ENCODE results near the gene OR52E5. TPM values are rescaled to one million over a fixed set of nuclear protein-coding genes. Genes with fewer than 3 reads are reported as not detected.

The OR52E5 gene
- total RNA-seq (2014; rRNA removed; shearing (Covaris generic)): not detected in 2 replicates

DNA sequence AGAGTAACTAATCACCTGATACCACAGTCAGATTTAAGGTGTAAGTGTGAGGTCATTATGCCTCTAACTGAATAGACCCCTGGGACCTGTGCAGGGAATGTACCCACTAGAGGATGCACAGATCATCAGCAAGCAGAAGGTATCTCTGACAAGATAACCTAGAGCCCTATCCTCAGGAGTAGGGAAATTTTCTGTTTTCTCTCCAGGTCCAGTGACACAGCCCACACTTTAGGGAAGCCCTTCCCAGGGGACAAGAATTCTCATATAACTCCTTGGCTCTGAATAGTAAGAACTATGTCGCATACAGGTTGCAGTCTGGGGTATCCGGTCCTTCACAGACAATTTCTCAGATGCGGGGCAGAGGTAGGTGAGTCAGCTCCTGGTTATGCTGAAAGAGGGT lies at the start of gene OR52E5:
TSS of gene OR52E5 (plus strand) at position 301 of the 400 bp plus-strand sequence. CDS start 7,569 bp downstream, outside the sequence.
- Histone ChIP-seq H3K9me3 (replicated peaks) (no peaks in the 10 kb centered on the region), H3K27ac (no peak within 1 kb of the TSS), H3K36me3 (no peaks in the 10 kb centered on the region), H3K4me3 (no peak within 1 kb of the TSS), H3K27me3 (replicated peaks) (no peaks in the 10 kb centered on the region), H3K4me1 (replicated peaks) (no peaks in the 10 kb centered on the region)
- DNase-seq (ENCODE audit: low read depth in 1 of 2, low spot score in 2 of 2): no peak

DNA sequence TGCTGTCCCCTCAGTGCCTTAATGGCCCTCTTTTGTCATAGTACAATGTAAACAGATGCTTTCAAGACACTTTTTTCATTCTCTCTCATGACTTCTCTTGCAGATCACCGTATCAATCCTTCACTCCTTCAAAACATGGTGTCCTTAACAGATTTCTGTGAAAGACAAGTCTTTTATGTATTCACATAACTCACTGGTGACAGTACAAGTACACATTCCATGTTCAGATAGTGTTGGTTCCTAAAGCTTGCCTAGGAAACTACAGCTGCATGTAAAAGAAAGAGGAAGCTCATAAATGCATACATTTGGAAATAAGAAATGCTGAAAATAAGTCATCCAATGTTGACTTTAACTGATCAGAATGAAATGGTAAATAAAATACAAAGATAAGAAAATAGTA lies 46.3 kb upstream of the OR52E5 start:
- Histone ChIP-seq H3K9me3 (replicated peaks) (no peaks in the 10 kb centered on the region), H3K27me3 (replicated peaks) (no peaks in the 10 kb centered on the region), H3K4me3 (no peak overlapping the region), H3K36me3 (no peaks in the 10 kb centered on the region), H3K27ac (no peak overlapping the region), H3K4me1 (replicated peaks) (no peaks in the 10 kb centered on the region)
- no peak for DNase-seq (ENCODE audit: low read depth in 1 of 2, low spot score in 2 of 2)

DNA sequence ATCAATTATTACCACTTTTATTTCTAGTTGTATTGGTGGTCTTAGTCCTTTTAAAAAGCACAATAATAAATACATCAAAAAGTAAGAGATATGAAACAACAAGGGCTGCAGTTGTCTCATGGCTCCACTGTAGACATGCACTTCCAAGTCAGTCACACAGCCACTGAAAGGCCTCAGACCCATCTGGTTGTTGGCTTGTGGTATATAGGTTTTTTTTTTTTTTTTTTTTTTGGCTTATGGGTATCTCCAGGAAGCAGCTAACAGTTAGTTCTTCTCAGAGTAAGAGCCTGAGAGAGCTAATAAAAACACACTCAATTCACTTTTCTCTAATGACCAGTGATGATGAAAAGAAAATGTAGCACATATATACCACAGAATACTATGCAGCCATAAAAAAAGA lies 45.3 kb upstream of the OR52E5 start:
- no peak for DNase-seq (ENCODE audit: low read depth in 1 of 2, low spot score in 2 of 2)
- H3K27ac ChIP-seq: no peak overlapping the region
- H3K36me3 ChIP-seq: no peaks in the 10 kb centered on the region
- H3K27me3 ChIP-seq (replicated peaks): no peaks in the 10 kb centered on the region
- H3K4me3 ChIP-seq: no peak overlapping the region
- H3K9me3 ChIP-seq (replicated peaks): no peaks in the 10 kb centered on the region
- H3K4me1 ChIP-seq (replicated peaks): no peaks in the 10 kb centered on the region

DNA sequence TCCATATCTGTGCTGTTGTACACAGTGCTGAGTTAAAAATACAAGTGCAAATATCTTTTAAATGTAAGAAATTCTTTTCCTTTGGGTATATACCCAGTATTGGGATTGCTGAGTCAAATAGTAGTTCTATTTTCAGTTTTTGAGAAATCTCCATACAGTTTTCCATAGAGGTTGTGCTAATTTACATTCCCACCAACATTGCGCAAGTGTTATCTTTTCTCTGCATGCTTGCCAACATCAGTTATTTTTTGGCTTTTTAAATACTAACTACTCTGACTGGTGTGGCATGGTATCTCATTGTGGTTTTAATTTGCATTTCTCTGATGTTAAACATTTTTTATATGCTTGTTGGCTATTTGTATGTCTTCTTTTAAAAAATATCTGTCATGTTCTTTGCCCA lies 42.0 kb upstream of the OR52E5 start:
- no peak for DNase-seq (ENCODE audit: low read depth in 1 of 2, low spot score in 2 of 2)
- no peaks in the 10 kb centered on the region for H3K36me3 ChIP-seq
- no peaks in the 10 kb centered on the region for H3K4me1 ChIP-seq (replicated peaks)
- no peaks in the 10 kb centered on the region for H3K9me3 ChIP-seq (replicated peaks)
- no peak overlapping the region for H3K27ac ChIP-seq
- no peak overlapping the region for H3K4me3 ChIP-seq
- H3K27me3 ChIP-seq (replicated peaks): no peaks in the 10 kb centered on the region

DNA sequence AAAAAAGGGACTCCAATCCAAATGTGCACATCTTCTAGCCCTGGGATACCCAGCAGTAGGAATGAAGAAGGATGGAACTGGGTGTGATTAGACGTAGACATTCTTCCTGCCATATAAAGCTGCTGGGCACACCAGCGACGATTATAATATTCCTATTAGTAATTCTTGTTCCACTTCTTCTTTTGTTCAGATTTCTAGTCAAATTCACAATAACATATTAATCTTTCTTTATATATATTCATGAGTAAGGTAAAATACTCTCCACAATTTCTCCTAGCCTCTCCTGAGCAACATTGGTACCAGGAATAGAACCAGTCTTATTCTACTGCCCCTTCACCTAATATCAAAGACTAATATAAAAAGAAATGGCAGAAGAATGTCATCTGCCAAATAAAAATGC lies 35.4 kb upstream of the OR52E5 start, which contains the start of gene OR52E8:
TSS of gene OR52E8 (minus strand) at position 101 of the 400 bp plus-strand sequence. CDS start at position 101, 0 bp downstream.
- H3K27me3 ChIP-seq (replicated peaks): no peaks in the 10 kb centered on the region
- no peak within 1 kb of the TSS for H3K4me3 ChIP-seq
- DNase-seq (ENCODE audit: low read depth in 1 of 2, low spot score in 2 of 2): no peak
- no peaks in the 10 kb centered on the region for H3K36me3 ChIP-seq
- H3K9me3 ChIP-seq (replicated peaks): no peaks in the 10 kb centered on the region
- no peaks in the 10 kb centered on the region for H3K4me1 ChIP-seq (replicated peaks)
- H3K27ac ChIP-seq: no peak within 1 kb of the TSS

DNA sequence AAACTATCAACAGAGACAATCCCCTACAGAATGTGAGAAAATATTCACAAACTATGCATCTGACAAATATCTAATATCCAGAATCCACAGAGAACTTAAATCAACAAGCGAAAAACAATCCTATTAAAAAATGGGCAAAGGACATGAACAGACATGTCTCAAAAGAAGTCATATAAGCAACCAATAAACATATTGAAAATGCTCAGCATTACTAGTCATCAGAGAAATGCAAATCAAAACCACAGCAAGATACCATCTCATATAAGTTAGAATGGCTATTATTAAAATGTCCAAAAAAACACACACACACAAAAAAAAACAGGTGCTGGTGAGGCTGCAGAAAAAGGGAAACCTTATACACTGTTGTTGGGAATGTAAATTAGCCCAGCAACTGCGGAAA lies 27.2 kb upstream of the OR52E5 start:
- no peaks in the 10 kb centered on the region for H3K4me1 ChIP-seq (replicated peaks)
- no peak for DNase-seq (ENCODE audit: low read depth in 1 of 2, low spot score in 2 of 2)
- no peaks in the 10 kb centered on the region for H3K36me3 ChIP-seq
- H3K9me3 ChIP-seq (replicated peaks): no peaks in the 10 kb centered on the region
- no peak overlapping the region for H3K4me3 ChIP-seq
- no peak overlapping the region for H3K27ac ChIP-seq
- H3K27me3 ChIP-seq (replicated peaks): no peaks in the 10 kb centered on the region

DNA sequence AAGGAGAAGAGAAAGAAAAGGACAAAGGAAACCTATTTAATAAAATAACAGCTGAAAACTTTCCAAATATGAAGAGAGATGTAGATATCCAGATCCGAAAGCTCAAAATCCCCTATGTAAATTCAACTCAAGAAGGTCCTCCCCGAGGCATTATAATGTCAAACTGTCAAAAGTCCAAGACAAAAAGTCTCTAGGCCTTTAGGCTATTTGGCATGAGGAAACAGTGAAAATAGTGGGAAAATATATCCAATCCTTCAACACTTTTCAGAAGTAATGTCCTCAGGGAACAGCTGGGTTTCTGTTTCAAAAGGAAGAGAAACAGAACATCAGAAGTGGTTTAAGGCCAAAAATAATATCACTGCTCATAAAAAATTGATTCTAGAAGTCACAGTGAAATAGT lies 14.4 kb upstream of the OR52E5 start:
- no peak overlapping the region for H3K4me3 ChIP-seq
- no peaks in the 10 kb centered on the region for H3K36me3 ChIP-seq
- no peak for DNase-seq (ENCODE audit: low read depth in 1 of 2, low spot score in 2 of 2)
- no peaks in the 10 kb centered on the region for H3K9me3 ChIP-seq (replicated peaks)
- H3K27ac ChIP-seq: no peak overlapping the region
- H3K4me1 ChIP-seq (replicated peaks): no peaks in the 10 kb centered on the region
- no peaks in the 10 kb centered on the region for H3K27me3 ChIP-seq (replicated peaks)

DNA sequence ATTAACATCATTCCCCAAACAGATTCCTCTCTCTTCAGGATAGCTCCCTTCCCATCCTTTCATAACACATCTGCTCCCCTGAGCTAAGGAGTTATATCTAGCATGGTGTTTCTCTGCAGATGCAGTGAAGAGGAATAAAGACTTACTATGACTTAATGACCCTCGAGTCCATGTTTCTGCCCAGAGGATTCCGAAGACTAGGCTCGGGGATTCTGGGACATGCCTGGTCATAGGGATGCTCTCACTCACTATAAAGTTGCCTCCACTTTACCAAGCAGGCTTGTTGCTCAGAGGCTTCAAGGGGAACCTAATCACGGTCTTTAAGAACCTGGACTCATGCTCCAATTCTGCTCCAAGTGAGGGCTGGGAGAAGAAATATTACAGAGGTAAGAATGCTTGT lies 12.7 kb upstream of the OR52E5 start, which contains the start of gene OR52E4:
TSS of gene OR52E4 (plus strand) at position 301 of the 400 bp plus-strand sequence. CDS start 3,664 bp downstream, outside the sequence.
- no peaks in the 10 kb centered on the region for H3K9me3 ChIP-seq (replicated peaks)
- no peaks in the 10 kb centered on the region for H3K36me3 ChIP-seq
- no peak within 1 kb of the TSS for H3K27ac ChIP-seq
- H3K4me1 ChIP-seq (replicated peaks): no peaks in the 10 kb centered on the region
- H3K4me3 ChIP-seq: no peak within 1 kb of the TSS
- DNase-seq (ENCODE audit: low read depth in 1 of 2, low spot score in 2 of 2): no peak
- no peaks in the 10 kb centered on the region for H3K27me3 ChIP-seq (replicated peaks)

DNA sequence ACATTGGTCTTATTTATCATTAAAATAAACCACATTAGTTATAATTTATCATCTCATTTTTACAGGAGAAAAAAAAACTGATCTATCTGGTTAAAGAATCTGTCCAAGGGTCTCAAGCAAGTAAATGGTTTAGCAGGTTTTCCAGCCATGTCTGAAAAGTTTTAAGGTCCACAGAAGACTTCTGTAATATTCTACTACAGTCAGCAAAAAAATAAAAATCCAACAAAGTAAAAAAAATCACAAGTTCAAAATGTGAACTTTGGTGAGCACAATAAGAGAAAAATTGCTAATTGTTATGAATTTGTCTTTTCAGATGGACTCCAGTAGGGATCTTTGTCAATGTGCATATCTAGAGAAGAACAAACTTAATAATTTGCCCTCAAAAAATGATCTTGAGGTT lies 11.3 kb upstream of the OR52E5 start:
- H3K27ac ChIP-seq: no peak overlapping the region
- no peak for DNase-seq (ENCODE audit: low read depth in 1 of 2, low spot score in 2 of 2)
- no peaks in the 10 kb centered on the region for H3K27me3 ChIP-seq (replicated peaks)
- H3K9me3 ChIP-seq (replicated peaks): no peaks in the 10 kb centered on the region
- H3K4me1 ChIP-seq (replicated peaks): no peaks in the 10 kb centered on the region
- H3K36me3 ChIP-seq: no peaks in the 10 kb centered on the region
- H3K4me3 ChIP-seq: no peak overlapping the region

DNA sequence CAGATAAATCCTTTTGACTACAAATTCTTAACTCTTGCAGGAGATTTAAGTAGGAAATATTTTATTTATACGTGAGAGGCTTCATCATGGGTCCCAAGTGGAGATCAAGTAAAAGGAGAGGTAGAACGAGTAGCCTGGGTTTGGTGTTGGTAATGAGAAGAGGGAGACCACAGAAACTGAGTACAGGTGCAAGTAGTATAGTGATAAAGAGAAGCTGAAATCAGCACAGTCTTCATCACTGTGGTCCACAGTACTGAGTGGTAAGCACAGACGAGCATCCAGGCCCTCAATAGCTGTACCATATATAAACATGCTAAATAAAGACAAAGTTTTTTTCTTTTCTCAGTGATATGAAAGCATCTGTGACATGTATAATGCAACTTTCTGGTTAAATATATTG lies 5.8 kb upstream of the OR52E5 start:
- no peaks in the 10 kb centered on the region for H3K4me1 ChIP-seq (replicated peaks)
- H3K4me3 ChIP-seq: no peak overlapping the region
- H3K27me3 ChIP-seq (replicated peaks): no peaks in the 10 kb centered on the region
- H3K9me3 ChIP-seq (replicated peaks): no peaks in the 10 kb centered on the region
- DNase-seq (ENCODE audit: low read depth in 1 of 2, low spot score in 2 of 2): no peak
- no peak overlapping the region for H3K27ac ChIP-seq
- no peaks in the 10 kb centered on the region for H3K36me3 ChIP-seq

DNA sequence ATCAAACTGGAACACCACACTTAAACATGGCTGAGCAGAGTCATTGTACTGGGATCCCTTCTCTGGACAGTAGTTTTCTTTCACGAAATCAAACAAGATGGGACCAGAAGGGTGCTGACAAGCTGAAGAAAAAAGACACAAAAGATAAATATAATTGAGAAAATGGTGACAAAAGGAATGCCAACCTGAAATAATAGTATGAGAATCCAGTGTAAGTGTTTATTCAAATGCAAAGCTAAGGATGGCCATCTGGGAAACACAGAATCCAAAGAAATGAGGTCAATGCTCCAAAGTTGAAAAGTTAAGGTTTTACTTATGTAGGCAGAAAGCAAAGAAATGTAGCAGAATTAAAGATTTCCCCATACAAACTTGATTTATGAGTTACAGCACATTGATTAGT lies 5.3 kb upstream of the OR52E5 start:
- no peaks in the 10 kb centered on the region for H3K27me3 ChIP-seq (replicated peaks)
- no peak overlapping the region for H3K27ac ChIP-seq
- H3K36me3 ChIP-seq: no peaks in the 10 kb centered on the region
- no peak for DNase-seq (ENCODE audit: low read depth in 1 of 2, low spot score in 2 of 2)
- H3K9me3 ChIP-seq (replicated peaks): no peaks in the 10 kb centered on the region
- H3K4me3 ChIP-seq: no peak overlapping the region
- H3K4me1 ChIP-seq (replicated peaks): no peaks in the 10 kb centered on the region

DNA sequence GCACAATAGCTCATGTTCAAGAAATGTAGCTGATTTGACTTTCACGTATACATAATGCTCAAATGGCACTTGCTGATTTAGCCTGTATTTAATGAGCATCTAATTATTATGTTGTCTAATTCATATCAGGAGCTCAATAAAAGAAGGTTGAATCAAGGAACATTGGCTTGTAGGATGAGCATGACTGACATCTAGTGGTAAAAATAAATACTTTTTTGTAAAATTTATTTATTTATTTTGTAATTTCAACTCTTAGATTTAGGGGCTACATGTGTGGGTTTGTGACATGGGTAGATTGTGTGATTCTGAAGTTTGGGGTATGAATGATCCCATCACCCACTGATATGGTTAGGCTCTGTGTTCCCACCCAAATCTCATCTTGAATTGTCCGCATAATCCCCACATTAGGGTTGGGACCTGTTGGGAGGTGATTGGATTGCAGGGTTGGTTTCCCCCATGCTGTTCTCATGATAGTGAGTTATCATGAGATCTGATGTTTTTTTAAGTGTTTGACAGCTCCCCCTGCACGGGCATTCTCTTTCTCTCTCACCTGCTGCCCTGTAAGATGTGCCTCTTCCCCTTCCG lies 1.7 kb upstream of the OR52E5 start:
- H3K27me3 ChIP-seq (replicated peaks): no peaks in the 10 kb centered on the region
- DNase-seq (ENCODE audit: low read depth in 1 of 2, low spot score in 2 of 2): no peak
- no peak overlapping the region for H3K27ac ChIP-seq
- no peaks in the 10 kb centered on the region for H3K36me3 ChIP-seq
- H3K4me1 ChIP-seq (replicated peaks): no peaks in the 10 kb centered on the region
- no peak overlapping the region for H3K4me3 ChIP-seq
- no peaks in the 10 kb centered on the region for H3K9me3 ChIP-seq (replicated peaks)

DNA sequence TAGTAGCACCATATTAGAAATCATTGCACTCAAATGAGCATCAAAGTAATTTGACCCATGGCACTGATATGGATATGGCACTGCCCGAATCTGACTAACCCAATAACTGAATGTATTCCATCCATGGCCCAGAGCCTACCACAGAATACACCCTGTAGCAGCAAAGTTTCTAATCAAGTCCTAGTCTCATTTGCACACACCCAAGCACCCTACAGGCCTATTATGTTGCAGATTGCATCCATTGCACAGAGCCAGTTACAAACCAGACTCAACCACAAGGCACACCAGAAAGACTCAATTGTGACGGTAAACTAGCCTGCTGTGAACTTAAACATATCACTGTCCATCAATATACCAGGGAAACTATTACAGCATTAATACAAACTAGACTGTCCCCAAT lies 6.5 kb downstream of the OR52E5 start:
- H3K9me3 ChIP-seq (replicated peaks): no peaks in the 10 kb centered on the region
- no peaks in the 10 kb centered on the region for H3K27me3 ChIP-seq (replicated peaks)
- H3K27ac ChIP-seq: no peak overlapping the region
- no peak for DNase-seq (ENCODE audit: low read depth in 1 of 2, low spot score in 2 of 2)
- no peaks in the 10 kb centered on the region for H3K36me3 ChIP-seq
- H3K4me3 ChIP-seq: no peak overlapping the region
- H3K4me1 ChIP-seq (replicated peaks): no peaks in the 10 kb centered on the region

DNA sequence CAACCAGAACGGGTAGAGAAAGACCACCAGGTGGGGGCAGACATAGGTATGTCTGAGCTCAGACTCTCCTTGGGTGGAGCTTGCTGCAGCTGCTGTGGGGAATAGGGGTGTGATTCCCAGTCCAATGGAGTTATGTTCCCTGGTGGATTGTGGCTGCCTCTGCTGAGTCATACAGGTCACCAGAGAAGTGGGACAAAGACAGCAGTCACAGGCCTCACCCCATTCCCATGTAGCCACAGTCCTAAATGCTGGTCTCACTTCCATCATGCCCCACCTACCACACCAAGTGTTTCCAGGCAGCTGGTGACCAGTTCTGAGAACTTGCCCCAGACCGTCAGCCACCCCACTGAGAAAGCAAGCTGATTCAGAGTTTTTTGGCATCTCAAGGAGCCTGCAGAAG lies 17.5 kb downstream of the OR52E5 start:
- Histone ChIP-seq H3K9me3 (replicated peaks) (no peaks in the 10 kb centered on the region), H3K36me3 (no peaks in the 10 kb centered on the region), H3K27me3 (replicated peaks) (no peaks in the 10 kb centered on the region), H3K27ac (no peak overlapping the region), H3K4me1 (replicated peaks) (no peaks in the 10 kb centered on the region), H3K4me3 (no peak overlapping the region)
- DNase-seq (ENCODE audit: low read depth in 1 of 2, low spot score in 2 of 2): no peak
